ENCODE results near the gene URB2. TPM values are rescaled to one million over a fixed set of nuclear protein-coding genes. Genes with fewer than 3 reads are reported as not detected.

Gene URB2
- total and polyA plus RNA-seq, 2 of the 13 experiments (the other 11 are each of a cell fraction or from before 2014, with no cell fraction given) = 4.0 to 17.6 TPM

- no peak for TF ChIP-seq TBP (CRISPR knock-in tag; IDR thresholded peaks at IDR 0.05)
- TF ChIP-seq ATF4 (CRISPR knock-in tag; IDR thresholded peaks at IDR 0.05) = no peak
- no peak for TF ChIP-seq ELK4 (CRISPR knock-in tag; IDR thresholded peaks at IDR 0.05; ENCODE audit: borderline replicate concordance)
- no peak for TF ChIP-seq MXD4 (CRISPR knock-in tag; IDR thresholded peaks at IDR 0.05)
- no peak for TF ChIP-seq NFATC3 (CRISPR knock-in tag; IDR thresholded peaks at IDR 0.05)
These were observed 40.5 kb downstream of the URB2 start (continued) for GRCh38 chr1:229666585-229666984.

- Histone ChIP-seq H3K4me1 (ENCODE audit: insufficient read depth, low read length) (no peaks in the 10 kb centered on the region; the same call in 1 of the 2 replicates), H2AFZ (ENCODE audit: low read length) (no peak overlapping the region), H3K4me3 (replicated peaks in 1 of 3; ENCODE audit: insufficient read depth in 1 of 3, low read depth in 2 of 3, low read length in 3 of 3) (no peak overlapping the region), H3K27me3 (ENCODE audit: control insufficient read depth in 1 of 2, insufficient read depth in 2 of 2, low read length in 2 of 2) (no peaks in the 10 kb centered on the region), H3K9me3 (ENCODE audit: low read length) (no peaks in the 10 kb centered on the region), H3K4me2 (ENCODE audit: low read depth, low read length) (no peak overlapping the region), H3K79me2 (ENCODE audit: insufficient read depth, low read length) (no peaks in the 10 kb centered on the region), H3K36me3 (replicated peaks in 1 of 2; ENCODE audit: control insufficient read depth in 1 of 2, insufficient read depth in 2 of 2, low read length in 2 of 2) (no peaks in the 10 kb centered on the region), H3K27ac (ENCODE audit: extremely low read length, insufficient read depth, low read length) (no peak overlapping the region), H3K9ac (ENCODE audit: insufficient read depth, low read depth, low read length) (no peak overlapping the region), H4K20me1 (ENCODE audit: insufficient read depth, low read length) (no peaks in the 10 kb centered on the region)
- CTCF ChIA-PET (ENCODE audit: low intra/inter-chr PET ratio, low total read pairs) = no interaction called here
- in situ Hi-C loops (cut with HindIII; ENCODE audit: extremely low pct_ligation_motif_present, low pct_unique_long_range_greater_than_20kb) = no loop called here
- TF ChIP-seq DMAP1 (CRISPR knock-in tag; IDR thresholded peaks at IDR 0.05) = no peak
- TF ChIP-seq PPARG (CRISPR knock-in tag; conservative IDR thresholded peaks at IDR 0.05) = no peak
- no peak for TF ChIP-seq FIP1L1 (IDR thresholded peaks at IDR 0.05; ENCODE audit: borderline replicate concordance, insufficient read depth, low read depth, low read length)
- no peak for TF ChIP-seq ZFP36 (IDR thresholded peaks at IDR 0.05; ENCODE audit: borderline replicate concordance, low read depth, low read length, partially characterized antibody)
- TF ChIP-seq ZSCAN5A (CRISPR knock-in tag; IDR thresholded peaks at IDR 0.05; ENCODE audit: borderline replicate concordance) = no peak
- TF ChIP-seq ETV5 (CRISPR knock-in tag; IDR thresholded peaks at IDR 0.05; ENCODE audit: borderline replicate concordance) = no peak
- no peak for TF ChIP-seq TEF (CRISPR knock-in tag; IDR thresholded peaks at IDR 0.05)
- no peak for TF ChIP-seq ESRRA (CRISPR knock-in tag; IDR thresholded peaks at IDR 0.05; ENCODE audit: low read depth)
- no peak for TF ChIP-seq HMGXB4 (CRISPR knock-in tag; IDR thresholded peaks at IDR 0.05; ENCODE audit: borderline replicate concordance in 1 of 2, low read depth in 1 of 2)
- no peak for TF ChIP-seq ZNF564 (CRISPR knock-in tag; IDR thresholded peaks at IDR 0.05)
- no peak for TF ChIP-seq RNF2 (conservative IDR thresholded peaks at IDR 0.05; ENCODE audit: low read depth)
- no peak for TF ChIP-seq ZNF567 (CRISPR knock-in tag; IDR thresholded peaks at IDR 0.05; ENCODE audit: borderline replicate concordance)
- FAIRE-seq (no peak), DNase-seq (ENCODE audit: low spot score) (no peak), ATAC-seq (no peak)
- POLR2A ChIA-PET = no interaction called here
- intact Hi-C loops (cut with micrococcal nuclease; ENCODE audit: unreplicated experiment) = no loop called here
- WGBS (ENCODE audit: low lambda C conversion rate) = 94% methylated on average over 4 of the region's 4 CpGs
- BruUV-seq (replicated peaks) = no TSS peak
These were observed 43.3 kb downstream of the URB2 start for GRCh38 chr1:229669333-229669732.
